GM21737 (cell line): ENCODE results near the gene LCE1B.

Source experiments
- ATAC-seq: cut with Tn5 transposase; IDR thresholded peaks from one replicate; pipeline ENCODE4 v1.9.1; 2021; ENCODE audit warnings: mild to moderate bottlenecking, moderate library complexity; ENCODE audit not compliant: unreplicated experiment

Gene LCE1B

GRCh38 chr1:152811671-152812070 lies at the start of gene LCE1B:
Gene LCE1B (plus strand): TSS chr1:152811971. CDS start chr1:152812447, 476 bp downstream.
- ATAC-seq: no peak

- no peak for ATAC-seq
These were observed 42.8 kb upstream of the LCE1B start for GRCh38 chr1:152768847-152769533.

- no peak for ATAC-seq
These were observed 41.4 kb upstream of the LCE1B start for GRCh38 chr1:152770411-152770810.

- no peak for ATAC-seq
These were observed 36.9 kb upstream of the LCE1B start, which contains the start of gene LCE1F for GRCh38 chr1:152774875-152775274. Gene LCE1F (plus strand): TSS chr1:152775140. CDS start chr1:152776372, 1,232 bp downstream.

DNA sequence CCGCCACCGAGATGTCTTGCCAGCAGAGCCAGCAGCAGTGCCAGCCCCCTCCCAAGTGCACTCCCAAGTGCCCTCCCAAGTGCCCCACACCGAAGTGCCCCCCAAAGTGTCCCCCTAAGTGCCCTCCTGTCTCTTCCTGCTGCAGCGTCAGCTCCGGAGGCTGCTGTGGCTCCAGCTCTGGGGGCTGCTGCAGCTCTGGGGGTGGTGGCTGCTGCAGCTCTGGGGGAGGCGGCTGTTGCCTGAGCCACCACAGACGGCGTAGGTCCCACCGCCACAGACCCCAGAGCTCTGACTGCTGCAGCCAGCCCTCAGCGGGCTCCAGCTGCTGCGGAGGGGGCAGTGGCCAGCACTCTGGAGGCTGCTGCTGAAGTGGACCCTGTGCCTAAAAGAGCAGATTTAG lies 35.4 kb upstream of the LCE1B start:
- no peak for ATAC-seq

DNA sequence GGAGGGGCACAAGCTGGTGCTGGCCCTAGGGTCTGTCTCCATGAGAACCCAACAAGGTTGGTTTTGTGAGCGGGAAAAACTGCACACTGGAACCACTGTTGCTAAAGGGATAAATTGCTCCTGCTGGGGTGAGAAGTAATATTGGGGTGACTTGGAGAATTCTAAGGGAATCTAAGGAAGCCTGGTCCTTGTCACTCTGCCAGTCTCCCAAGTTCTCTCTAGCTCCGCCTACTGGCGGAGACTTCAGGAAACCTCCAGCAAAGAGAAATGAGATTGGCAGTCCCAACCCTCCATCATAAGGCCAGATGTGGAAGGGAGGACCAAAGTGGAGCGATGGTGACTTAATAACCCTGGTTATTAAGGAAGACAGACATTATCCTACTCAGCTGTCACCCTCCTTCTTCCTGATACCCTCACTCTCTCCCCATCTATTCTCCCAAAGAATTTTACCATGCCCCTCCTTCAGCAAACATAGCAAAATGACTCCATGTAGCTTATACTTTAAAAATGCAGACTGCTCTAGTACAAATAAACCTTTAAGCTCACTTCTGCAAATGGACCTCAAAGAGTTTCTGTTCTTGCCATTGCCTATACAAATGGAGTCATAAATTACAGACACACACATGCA lies 34.1 kb upstream of the LCE1B start:
- no peak for ATAC-seq

- no peak for ATAC-seq
These were observed 28.7 kb upstream of the LCE1B start for GRCh38 chr1:152783095-152783494.

DNA sequence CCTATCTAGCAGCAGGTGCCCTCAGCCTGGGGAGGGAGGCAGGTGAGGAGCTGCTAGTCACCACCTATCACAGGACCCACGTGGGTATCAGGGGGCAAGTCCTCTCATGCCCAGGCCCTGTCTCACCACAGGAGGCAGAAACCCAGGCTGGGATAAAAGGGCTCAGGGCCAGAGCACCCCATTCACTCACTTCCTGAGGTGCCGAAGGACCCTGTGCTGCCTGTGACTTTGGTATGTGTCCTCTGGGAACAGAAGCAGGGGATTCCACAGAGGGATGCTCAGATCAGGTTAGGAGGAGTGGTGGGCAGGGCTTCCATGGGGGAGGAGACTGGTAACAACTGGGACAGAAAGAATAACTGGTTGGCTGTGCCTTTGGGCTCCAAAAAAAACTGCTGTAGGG lies 25.7 kb upstream of the LCE1B start, which contains the start of gene LCE1E:
TSS of gene LCE1E (plus strand) at position 181 of the 400 bp plus-strand sequence. CDS start 1,043 bp downstream, outside the sequence.
- no peak for ATAC-seq

- ATAC-seq: no peak
These were observed 16.1 kb upstream of the LCE1B start for GRCh38 chr1:152795686-152796085.

GRCh38 chr1:152796421-152796820 lies 15.3 kb upstream of the LCE1B start, which contains the start of gene LCE1D:
Gene LCE1D (plus strand): TSS chr1:152796721. CDS start chr1:152797795, 1,074 bp downstream.
- no peak for ATAC-seq

GRCh38 chr1:152801333-152801732 lies 10.4 kb upstream of the LCE1B start:
- no peak for ATAC-seq

DNA sequence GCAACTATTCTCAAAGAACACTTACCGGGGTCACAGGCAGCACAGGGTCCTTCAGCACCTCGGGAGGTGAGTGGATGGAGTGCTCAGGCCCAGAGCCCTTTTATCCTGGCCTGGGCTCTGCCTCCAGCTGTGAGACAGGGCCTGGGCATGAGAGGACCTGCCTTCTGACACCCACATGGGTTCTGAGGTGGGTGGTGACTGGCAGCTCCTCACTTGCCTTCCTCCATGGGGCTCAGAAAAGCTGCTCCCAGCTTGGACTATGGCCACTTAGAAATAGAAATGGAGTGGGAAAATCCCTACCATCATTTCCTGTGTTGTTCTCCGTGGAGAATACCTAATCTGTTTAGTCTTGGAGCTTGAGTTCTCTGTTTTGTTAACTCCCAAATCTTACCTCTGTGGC lies 5.2 kb upstream of the LCE1B start, which contains the start of gene LCE1C:
TSS of gene LCE1C (minus strand) at position 76 of the 400 bp plus-strand sequence. CDS start 1,173 bp downstream, outside the sequence.
- ATAC-seq: no peak

- ATAC-seq: no peak
These were observed 721 bp upstream of the LCE1B start for GRCh38 chr1:152811050-152811449.

DNA sequence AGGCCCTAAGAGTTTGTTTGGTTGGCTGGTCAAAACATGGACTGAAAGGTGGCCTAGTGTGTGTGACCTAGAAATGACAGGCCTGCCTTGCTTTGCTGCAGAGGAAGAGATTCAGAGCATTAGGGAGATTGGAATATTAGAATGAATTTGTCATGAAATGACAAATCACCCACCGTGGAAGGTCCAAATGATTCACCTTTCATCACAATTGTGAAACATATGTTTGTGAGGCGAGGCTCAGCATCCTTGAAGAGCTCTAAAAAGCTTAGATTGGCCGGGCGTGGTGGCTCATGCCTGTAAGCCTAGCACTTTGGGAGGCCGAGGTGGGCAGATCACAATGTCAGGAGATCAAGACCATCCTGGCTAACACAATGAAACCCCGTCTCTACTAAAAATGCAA lies 5.5 kb downstream of the LCE1B start:
- no peak for ATAC-seq

- no peak for ATAC-seq
These were observed 11.5 kb downstream of the LCE1B start for GRCh38 chr1:152823294-152823693.

DNA sequence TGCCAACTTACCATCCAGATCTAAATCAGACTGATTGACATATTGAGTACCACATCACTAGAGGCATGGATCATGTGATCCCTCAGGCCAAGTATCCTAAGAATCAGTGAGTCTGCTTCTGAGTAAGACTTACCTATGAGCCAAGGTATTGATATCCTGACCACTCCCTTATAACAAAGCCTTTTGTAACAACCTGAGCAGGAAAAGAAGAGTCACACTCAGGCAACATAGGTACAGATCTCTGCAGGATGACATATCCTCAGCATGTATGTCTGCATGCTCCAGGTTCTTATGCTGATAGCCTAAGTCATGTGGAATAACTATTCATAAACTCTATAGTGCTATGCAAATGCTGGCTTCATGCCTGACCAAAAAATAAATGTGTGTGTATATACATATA lies 13.2 kb downstream of the LCE1B start:
- no peak for ATAC-seq

- ATAC-seq: no peak
These were observed 15.4 kb downstream of the LCE1B start, which contains the start of gene LCE1A for GRCh38 chr1:152827173-152827572. Gene LCE1A (plus strand): TSS chr1:152827473. CDS start chr1:152827473, 0 bp downstream.

DNA sequence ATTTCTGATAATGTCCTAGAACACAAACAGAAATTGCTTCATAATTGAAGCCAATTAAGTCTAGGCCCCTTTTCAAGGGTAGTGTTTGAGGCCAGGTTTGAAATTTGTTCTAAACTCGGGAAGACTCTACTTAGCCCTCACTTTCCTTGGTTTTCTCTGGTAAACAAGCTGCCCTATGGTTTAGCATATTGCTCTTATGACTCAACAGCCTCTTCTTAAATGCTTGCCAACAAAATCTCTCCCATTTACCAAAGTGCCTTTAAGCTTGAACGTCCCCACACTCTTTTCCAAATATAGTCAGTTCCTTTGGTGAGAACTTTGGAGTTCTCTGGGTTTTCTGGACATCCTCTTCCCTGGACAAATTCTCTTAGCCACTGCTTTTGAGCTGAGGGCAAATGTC lies 25.1 kb downstream of the LCE1B start:
- no peak for ATAC-seq

- no peak for ATAC-seq
These were observed 30.8 kb downstream of the LCE1B start, which contains the start of gene LCE6A for GRCh38 chr1:152842556-152842955. Gene LCE6A (plus strand): TSS chr1:152842856. CDS start chr1:152843521, 665 bp downstream.

DNA sequence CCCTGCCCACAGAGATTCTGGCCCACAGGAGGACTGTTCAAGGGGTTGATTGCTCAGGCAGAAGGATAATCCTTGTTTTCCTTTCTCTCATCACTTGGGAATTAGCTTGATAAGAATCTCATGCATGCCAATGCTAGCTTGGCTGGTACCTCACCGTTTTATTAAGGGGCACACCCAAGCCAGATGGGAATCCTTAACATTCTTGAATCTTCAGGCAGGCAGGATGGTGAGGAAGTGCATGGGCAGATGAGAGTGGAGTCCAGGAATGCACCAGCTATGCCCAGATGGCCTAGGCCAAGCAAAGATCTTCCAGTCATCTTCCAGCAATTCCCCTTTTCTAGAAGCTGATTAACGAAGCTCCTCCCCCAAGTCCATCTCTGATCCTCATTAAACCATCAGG lies 43.9 kb downstream of the LCE1B start:
- ATAC-seq: no peak

DNA sequence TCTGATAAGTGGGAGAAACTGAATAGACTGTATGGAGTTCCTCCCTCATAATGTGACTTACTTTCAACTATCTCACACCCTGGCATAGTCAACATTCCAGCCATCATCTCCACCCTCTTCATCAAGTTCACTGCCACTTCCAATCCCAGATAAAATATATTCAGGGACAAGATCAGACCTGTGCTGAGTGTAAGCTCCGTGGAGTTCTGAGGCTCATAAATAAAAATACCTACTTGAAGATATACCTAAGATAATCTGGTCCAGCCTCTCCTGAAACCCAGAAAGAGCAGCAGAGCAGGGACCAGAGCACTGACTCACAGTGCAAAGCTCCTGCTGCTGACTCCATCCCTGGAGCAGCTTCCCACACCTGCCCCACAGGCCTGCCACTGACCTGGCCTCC lies 46.3 kb downstream of the LCE1B start:
- ATAC-seq: no peak

DNA sequence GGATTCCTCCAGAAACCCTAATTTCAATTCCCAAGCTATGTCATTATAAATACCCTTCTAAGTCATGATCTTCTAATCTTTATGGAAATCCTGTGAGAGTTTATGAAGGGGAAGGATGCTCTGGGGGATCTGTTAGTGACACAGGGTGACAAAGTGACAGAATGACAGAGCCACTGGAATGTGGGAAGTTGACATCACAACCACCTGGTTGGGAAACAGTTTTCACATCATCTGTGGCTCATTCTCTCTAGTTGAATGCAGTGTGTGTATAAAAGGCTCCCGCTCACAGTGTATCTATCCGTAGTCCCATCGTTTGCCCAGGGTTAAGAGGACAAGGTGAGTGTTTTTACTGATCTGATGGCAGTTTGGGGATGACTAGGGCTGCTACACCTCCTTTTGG lies 47.9 kb downstream of the LCE1B start, which contains the start of gene LCE7A:
TSS of gene LCE7A (plus strand) at position 301 of the 400 bp plus-strand sequence. CDS start 702 bp downstream, outside the sequence.
- no peak for ATAC-seq
